Cortex of kidney (tissue), 1 donor: ENCODE measurements around the gene SLC38A3.

Experiments
- DNase-seq: peaks from one replicate; lab custom pipeline; 2025; lab: John Stamatoyannopoulos, UW

Gene SLC38A3

DNA sequence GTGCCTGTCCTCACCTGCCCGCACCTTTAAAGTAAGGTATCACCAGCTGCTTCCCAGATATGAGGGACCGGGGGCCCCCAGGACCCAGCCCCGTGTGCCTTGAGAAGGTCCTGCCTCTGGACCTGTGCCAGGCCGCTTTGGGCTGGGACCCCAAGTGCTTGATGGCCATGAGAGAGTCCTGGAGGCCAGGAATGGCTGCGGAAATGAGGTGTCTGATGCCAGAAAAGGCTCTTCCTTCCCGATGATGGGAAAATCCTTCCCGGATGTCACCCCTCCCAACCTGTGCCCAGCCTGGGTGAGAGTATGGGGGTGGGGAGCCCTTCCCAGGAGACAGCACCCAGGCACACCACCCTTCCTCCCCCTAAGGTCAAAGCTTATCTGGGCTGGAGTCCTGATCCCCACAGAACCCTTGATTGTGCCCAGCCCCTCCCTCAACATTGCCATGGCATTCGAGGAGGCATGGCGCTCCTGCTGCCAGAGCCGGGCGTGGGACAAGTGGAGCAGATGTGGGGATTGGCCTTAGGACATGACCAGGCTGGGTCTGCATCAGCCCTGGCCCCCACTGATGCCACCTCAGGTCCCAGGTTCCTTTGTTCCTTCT is 35.7 kb upstream of the SLC38A3 start:
- no peak for DNase-seq

DNA sequence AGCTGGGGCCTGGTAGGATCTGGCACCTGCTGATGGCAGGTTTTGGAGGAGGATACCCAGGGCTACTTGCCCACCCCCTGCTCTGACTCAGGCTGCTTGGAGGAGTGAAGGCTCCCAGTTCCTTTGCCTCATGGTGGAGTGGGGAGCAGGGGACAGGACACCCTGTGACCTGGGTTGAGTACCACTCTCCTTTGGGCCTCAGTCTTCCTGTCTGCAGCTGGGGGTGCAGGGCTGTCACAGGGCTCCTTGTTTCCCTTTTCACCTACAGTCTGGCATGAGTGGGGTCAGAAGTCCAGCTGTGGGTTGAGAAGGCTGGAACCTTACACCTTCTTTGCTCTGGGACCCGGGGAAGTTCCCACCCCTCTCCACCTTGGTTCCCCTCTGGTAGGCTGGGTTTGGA is 35.2 kb upstream of the SLC38A3 start:
- DNase-seq = no peak

DNA sequence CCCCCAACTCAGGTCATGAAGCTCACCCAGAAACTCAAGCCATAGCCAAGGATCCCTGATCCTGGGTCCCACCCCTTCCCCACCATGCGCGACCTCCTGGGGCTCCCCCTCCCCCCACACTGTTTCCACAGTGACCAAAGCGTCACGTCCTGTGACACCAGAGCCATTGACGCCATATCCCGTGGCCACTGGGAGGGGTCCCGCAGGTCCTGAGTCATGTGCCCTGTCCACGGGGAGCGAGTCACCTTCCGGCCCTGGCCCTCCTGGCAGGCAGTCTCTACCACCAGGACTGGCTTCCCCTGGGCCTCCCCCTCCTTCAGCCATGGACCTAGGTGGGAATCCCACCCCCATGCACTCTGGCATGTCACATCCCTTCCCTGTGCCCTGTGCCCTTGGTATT is 34.4 kb upstream of the SLC38A3 start:
- DNase-seq = no peak

DNA sequence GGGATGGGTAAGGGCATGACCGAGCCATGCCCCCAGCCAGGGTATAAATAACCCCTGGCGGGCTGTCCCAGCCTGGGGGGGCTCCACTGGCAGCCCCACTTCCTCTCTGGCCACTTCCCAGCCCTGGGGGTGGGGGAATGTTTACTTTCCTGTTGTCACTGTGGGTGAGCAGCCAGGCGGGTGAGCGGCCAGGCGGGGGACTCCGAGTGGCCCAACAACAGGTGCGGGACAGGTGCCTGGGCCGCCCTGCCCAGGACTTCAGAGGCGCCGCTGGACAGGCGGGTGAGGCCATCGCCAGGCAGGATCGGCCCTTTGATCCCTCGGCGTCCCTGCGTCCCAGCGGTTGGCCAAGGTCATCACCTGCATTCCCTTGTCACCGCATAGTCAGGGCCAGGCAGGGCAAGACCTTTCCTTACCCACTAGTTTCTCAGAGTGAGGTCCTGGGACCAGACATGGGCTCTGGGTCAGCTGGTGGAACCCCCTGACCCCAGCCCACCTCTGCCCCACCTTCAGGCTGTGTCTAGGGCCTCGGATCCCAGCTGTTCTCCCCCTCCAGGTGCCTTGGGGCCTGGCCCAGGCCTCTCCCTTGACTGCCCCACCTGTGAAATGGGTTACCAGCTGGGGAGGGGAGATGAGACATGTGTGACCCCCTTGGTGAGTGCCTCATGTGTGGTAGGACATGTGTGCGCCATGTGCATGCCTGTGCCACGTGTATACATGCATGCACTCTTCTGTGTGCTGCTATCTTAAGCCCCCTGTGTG is 33.4 kb upstream of the SLC38A3 start:
- DNase-seq = no peak

GRCh38 chr3:50172626-50173220 is 32.3 kb upstream of the SLC38A3 start:
- DNase-seq = no peak

- DNase-seq = no peak
Observed at GRCh38 chr3:50173685-50174516, 31.2 kb upstream of the SLC38A3 start.

GRCh38 chr3:50174517-50174895 is 30.6 kb upstream of the SLC38A3 start:
- no peak for DNase-seq

- DNase-seq = no peak
Observed at GRCh38 chr3:50174947-50175524, 30.0 kb upstream of the SLC38A3 start.

GRCh38 chr3:50177346-50177745 is 27.7 kb upstream of the SLC38A3 start:
- DNase-seq = no peak

GRCh38 chr3:50179710-50180109 is 25.4 kb upstream of the SLC38A3 start:
- DNase-seq = no peak

- no peak for DNase-seq
Observed at GRCh38 chr3:50181985-50182384, 23.1 kb upstream of the SLC38A3 start.

DNA sequence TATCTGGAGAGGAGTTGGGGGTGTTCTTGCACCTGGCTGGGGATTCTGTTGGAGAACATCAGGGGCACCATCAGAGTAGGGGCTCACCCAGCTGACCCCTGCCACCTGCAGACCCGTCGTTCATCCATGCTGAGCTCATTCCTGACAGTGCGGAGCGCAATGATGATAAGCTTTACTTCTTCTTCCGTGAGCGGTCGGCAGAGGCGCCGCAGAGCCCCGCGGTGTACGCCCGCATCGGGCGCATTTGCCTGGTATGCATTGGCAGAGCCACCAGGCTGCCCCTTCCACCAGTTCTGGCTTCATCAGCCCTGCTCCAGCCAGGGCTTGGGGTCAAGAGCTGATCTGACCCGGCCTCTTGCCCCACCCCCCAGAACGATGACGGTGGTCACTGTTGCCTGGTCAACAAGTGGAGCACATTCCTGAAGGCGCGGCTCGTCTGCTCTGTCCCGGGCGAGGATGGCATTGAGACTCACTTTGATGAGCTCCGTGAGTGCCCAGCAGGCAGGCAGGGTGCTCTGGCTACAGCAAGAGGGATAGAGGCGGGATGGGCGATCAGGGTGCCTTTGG is 22.5 kb upstream of the SLC38A3 start:
- no peak for DNase-seq

DNA sequence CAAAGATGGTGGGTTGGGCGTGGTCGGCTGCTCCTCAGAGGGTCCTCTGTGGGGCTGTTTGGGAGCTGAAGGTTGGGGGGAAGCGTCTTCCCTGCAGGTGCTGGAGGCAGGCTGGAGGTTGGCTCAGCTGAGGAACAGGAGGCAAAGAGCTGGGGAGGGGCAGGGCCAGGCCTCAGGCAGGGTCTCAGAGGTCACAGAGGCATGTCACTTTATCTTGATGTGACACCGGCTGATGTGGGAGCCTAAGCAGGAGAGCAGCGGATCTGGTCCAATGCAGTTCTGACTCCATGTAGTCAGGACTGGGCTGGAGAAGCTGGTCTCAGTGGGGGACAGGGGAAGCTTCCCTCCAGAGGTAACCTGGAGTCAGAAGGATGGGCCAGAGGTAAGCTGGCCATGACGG is 21.3 kb upstream of the SLC38A3 start:
- DNase-seq = no peak

- DNase-seq = no peak
Observed at GRCh38 chr3:50184242-50184978, 20.7 kb upstream of the SLC38A3 start.

DNA sequence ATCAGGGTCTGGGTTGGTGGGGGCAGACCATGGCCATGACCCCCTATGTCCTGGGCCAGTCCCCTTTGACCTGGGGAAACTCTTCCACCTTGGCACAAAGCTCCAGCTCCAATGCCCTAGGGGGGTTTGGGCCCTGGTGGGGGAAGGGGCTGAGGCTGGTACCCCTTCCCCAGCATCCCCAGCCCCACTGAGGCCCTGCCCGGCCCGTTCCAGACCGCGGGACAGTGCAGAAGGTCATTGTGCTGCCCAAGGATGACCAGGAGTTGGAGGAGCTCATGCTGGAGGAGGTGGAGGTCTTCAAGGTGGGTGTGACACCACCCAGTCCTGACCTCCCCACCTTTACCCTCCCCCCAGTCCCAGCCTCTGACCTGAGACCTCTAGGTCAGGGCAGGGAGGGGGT is 19.8 kb upstream of the SLC38A3 start:
- DNase-seq = no peak

- DNase-seq = no peak
Observed at GRCh38 chr3:50186096-50186495, 19.0 kb upstream of the SLC38A3 start.

DNA sequence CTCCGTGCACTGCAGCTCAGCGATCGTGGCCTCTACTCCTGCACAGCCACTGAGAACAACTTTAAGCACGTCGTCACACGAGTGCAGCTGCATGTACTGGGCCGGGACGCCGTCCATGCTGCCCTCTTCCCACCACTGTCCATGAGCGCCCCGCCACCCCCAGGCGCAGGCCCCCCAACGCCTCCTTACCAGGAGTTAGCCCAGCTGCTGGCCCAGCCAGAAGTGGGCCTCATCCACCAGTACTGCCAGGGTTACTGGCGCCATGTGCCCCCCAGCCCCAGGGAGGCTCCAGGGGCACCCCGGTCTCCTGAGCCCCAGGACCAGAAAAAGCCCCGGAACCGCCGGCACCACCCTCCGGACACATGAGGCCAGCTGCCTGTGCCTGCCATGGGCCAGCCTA is 17.3 kb upstream of the SLC38A3 start:
- DNase-seq = no peak

DNA sequence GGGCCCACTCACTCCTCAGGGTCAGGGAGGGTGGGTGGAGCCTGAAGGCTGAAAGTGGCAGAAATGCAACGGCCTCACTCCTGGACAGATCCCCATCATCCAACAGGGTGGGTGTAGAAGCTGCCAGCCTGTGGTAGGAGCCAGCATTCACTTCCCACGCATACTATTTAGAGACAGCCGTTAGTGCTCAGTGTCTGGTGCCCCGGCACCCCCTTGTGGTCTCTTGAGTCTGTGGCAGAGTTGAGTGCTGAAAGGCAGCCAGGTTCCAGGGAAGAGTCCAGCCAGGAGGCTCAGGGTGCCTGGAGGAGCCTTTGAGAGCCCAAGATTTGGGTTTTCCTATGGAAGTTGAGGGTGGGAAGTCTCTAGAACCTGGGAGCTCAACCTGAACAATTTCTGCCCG is 15.8 kb upstream of the SLC38A3 start:
- no peak for DNase-seq

GRCh38 chr3:50189989-50190388 is 15.1 kb upstream of the SLC38A3 start:
- no peak for DNase-seq

- DNase-seq = no peak
Observed at GRCh38 chr3:50190936-50191660, 14.0 kb upstream of the SLC38A3 start, which contains the start of gene GNAT1. Gene GNAT1 (plus strand): TSS chr3:50191610. CDS start chr3:50191726, 116 bp downstream.
